ENCODE results near the gene RASA3.
"Not testable (repeated sequence)": the region's sequence is repeated elsewhere in the genome, so short reads cannot be mapped to it uniquely, and the experiment has no call there.

The RASA3 gene

DNA sequence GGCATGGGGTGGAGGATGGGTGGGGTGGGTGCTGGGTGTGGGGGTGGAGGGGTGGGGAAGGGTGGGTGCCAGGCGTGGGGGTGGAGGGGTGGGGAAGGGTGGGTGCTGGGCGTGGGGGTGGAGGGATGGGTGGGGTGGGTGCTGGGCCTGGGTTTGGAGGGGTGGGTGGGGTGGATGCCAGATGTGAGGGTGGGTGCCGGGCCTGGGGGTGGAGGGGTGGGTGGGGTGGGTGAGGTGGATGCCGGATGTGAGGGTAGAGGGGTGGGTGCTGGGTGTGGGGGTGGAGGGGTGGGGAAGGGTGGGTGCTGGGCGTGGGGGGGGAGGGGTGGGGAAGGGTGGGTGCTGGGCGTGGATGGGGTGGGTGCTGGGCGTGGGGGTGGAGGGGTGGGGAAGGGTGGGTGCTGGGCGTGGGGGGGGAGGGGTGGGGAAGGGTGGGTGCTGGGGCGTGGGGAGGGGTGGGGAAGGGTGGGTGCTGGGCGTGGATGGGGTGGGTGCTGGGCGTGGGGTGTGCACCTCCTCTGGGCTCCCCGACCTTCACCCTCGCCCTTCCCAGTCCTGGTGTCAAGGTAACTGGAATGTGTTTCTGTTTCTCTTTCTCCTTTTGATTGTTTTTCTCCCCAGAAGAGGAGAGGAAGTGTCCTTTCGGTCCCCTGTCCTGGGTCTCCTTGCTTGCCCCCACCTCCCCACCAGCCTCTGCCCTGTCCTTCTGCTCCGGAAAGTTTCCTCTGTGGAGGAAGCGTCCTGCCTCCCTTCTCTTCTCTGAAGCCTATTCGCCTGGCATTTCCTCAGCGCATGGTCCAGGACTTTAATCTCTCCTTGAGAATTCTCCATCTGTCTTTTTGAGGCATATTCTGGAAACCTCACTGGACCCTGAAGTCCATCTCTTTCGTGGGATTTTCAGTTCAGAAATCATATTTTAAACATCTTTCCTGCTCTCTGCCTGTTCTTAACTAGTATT, 23.8 kb upstream of the RASA3 start:
- DNase-seq (ENCODE audit: low read depth in 1 of 2, low spot score in 1 of 2), result no peak

DNA sequence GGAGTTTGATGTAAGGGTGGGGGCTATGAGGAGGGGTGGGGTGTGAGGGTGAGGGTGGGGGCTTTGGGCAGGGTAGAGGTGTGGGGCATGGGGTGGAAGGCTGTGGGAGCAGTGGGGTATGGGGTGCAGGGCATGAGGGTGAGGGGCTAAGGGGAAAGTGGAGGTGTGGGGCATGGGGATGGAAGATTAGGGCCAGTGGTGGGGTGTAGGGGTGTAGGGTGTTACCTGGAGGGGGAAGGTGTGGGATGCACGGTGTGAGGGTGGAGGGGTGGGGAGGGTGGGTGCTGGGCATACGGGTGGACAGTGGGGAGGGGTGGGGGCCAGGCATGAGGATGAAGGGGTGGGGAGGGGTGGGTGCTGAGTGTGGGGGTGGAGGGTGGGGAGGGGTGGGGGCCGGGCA, 22.9 kb upstream of the RASA3 start:
- DNase-seq (ENCODE audit: low read depth in 1 of 2, low spot score in 1 of 2), result no peak

DNA sequence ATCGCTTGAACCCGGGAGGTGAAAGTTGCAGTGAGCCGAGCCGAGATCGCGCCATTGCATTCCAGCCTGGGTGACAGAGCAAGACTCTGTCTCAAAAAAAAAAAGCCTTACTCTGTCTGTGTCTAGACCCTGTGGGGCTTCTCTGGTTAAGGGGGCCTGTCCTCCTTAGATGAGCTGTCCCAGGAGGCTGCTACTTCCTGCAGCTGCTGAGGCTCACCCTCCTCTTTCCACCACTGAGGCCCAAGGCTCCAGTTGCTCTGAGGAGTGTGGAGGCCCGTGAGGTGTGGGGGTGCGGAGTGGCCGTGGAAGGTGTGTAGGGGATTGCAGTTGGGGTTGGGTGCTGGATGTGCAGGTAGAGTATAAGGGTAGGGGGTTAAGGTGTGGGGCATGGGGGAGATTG, 22.1 kb upstream of the RASA3 start:
- no peak for DNase-seq (ENCODE audit: low read depth in 1 of 2, low spot score in 1 of 2)

DNA sequence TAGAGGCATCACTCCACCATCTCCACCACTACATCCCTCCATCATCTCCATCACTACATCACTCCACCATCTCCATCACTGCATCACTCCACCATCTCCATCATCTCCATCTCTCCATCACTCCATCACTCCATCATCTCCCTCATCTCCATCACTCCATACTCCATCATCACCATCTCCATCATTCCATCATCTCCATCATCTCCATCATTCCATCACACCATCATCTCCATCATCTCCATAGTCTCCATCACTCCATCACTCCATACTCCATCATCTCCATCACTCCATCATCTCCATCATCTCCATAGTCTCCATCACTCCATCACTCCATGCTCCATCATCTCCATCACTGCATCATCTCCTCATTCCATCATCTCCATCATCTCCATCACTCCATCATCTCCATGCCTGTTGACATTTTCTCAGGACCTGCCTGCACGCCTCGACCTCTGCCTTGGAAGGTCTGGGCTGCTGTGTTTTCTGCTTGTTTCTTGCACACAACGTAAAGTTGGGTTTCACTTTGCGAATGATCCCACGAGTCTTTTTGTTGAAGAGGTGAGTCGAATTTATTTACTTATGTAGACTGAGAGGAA, 21.2 kb upstream of the RASA3 start:
- no peak for DNase-seq (ENCODE audit: low read depth in 1 of 2, low spot score in 1 of 2)

DNA sequence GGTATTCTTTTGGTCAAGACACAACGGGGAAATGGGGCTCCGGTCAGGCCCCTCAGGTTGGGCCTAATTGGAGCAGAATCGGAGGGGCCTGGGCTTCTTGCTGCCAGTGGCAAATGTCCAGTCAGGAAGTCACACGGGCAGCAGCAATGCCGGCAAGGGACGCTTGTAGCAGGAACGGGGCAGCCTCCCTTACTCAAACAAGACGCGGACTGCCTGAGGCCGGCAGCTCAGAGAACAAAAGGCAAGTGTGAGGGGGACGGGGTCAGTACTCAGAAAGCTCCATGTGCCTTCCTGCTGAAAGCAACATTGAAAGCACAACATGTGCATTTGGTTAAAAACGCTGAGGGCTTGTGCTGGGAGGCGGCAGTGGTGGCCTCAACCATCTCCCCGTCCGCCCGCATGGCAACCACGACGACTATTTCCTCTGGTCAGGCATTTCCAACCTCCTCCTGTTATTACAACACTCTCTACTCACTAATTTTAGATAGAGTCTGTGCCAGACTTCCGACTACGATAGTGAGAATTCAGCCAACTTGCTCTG, 20.5 kb upstream of the RASA3 start:
- DNase-seq (ENCODE audit: low read depth in 1 of 2, low spot score in 1 of 2), result no peak

DNA sequence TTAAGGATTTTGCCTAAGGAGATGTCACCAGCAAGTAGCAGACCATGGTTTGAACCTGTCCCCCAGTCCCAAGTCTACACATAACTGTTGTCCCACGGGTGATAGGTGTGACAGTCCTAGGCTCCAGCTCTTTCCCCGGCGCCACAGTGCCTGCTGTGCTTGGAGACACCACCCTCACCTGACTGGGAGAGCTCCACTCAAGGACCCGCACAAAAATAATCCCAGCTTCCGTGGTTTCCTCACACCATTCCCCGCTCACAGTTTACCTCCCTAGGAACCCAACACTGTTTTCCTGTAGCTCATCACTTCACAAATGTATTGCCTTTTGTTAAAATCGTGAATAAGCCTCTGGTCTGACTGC, 19.8 kb upstream of the RASA3 start:
- no peak for DNase-seq (ENCODE audit: low read depth in 1 of 2, low spot score in 1 of 2)

DNA sequence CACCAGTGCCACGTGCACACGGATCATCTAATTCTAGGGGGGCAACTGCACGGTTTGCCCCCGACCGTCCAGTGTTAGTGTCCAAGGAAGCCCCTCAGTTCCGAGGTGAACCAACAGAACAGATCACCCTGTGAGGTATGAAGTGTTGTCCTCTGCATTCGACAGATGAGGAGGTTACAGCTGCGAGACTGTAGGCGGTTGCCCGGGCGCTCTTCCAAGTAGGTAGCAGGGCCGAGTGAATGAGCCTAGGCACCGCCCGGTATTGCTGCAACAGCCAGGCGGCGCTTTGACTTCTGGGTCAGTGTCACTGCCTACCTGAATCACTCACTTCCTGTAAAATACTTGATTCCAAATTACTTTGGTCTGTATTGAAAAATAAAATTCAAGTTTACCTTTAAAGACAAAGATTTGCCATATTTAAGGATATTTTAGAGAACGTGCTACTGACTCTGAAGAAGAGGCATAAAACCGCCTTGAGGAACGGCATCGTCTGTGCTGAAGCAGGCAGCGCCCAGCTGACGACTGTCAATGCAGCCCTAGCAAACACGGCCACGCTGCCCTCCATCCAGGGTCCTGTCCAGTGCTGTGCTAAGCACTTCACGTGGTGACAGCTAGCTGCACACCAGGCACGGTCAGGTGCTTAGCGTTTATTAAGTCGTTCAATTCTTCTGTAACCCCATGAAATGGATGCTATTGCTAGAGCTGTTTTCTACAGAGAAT, 19.3 kb upstream of the RASA3 start:
- no peak for DNase-seq (ENCODE audit: low read depth in 1 of 2, low spot score in 1 of 2)

DNA sequence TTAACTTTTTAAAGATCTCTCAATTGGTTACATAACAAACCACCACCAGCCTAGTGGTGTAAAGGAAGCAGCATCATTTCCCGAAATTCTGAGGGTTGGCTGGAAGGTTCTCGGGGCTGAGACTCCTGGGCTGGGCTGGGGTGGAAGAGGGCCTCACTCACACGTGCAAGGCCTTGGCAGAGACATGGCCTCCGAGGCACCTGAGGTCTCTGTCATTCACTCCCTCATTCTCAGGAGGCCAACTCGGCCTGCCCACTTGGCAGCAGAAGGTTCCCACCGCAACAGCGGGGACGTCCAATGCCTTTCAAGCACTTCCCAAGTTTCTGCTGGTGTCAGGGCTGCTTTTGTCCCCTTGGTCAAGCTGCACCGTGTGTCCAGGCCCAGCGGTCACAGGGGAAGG, 18.6 kb upstream of the RASA3 start:
- no peak for DNase-seq (ENCODE audit: low read depth in 1 of 2, low spot score in 1 of 2)

DNA sequence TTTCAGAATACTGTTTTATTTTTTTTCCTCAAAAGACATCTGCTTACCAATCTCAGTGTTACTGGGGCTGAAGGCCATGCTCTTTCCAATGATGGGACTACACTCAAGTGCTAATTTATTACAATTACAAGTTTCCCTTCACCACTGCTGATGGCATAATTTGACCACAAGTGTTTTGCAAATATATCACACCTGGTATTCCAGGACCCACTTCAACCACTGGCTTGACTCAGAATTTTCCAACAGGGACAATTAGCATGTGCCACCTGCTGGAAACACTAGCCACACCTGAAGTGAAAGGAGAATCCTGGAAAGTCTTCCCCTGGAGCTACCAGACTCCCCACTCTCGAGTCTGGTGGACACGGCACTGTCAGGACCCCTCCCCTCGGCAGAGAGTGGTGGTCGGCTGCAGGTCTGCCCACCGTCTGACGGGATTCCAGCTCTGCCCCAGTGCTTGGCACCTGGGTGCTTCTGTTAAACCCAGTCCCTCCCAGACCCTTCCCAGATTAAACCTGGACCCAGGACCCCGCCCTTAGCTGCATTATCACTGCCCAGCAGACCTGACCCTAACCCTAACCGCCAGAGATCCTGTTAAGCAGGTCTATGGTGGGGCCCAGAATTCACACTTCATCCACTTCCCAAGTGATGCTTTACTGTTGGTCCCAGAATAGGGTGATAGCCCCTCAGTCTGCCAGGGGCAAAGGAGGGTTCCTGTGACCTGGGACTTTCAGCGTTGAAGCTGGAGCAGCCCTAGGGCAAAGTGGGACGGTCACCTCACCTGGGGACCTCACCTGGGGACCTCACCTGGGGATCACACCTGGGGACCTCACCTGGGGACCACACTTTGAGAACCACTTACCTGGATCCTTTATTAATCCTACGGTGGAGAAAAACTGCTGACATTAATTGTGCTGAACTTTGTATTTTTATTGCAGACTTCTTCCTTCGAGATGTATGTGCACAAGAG, 17.6 kb upstream of the RASA3 start:
- DNase-seq (ENCODE audit: low read depth in 1 of 2, low spot score in 1 of 2), result no peak

DNA sequence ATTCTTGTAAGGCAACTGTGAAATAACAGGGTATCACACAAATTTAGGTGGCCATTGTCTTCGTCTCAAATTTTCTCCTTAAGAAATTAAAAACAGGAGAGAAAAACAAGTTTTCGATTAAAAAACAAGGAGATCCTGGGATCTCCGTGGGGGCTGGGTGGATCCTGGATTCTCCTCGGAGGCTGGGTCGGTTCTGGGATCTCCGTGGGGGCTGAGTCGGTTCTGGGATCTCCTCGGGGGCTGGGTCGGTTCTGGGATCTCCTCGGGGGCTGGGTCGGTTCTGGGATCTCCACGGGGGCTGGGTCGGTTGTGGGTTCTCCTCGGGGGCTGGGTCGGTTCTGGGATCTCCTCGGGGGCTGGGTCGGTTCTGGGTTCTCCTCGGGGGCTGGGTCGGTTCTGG, 16.5 kb upstream of the RASA3 start:
- not testable (repeated sequence) for DNase-seq (ENCODE audit: low read depth in 1 of 2, low spot score in 1 of 2)

DNA sequence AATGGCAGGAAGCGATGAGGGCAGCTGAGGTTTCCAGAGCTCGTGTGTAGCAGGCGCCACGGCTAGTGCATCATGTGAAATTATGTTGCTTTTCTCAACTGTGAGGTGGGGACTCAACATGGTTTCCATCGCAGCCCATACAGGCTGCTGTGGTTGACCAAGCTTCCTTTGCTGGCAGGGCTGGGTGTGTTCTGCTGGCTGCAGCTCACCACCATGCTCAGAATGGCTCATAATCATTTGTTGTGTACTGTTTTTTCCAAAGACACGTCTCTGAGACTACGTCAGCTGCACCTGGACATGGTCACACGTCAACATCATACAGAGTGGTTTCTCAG, 16.1 kb upstream of the RASA3 start:
- peak in 1 of 2 donors; percentile 74 for DNase-seq (ENCODE audit: low read depth in 1 of 2, low spot score in 1 of 2)

DNA sequence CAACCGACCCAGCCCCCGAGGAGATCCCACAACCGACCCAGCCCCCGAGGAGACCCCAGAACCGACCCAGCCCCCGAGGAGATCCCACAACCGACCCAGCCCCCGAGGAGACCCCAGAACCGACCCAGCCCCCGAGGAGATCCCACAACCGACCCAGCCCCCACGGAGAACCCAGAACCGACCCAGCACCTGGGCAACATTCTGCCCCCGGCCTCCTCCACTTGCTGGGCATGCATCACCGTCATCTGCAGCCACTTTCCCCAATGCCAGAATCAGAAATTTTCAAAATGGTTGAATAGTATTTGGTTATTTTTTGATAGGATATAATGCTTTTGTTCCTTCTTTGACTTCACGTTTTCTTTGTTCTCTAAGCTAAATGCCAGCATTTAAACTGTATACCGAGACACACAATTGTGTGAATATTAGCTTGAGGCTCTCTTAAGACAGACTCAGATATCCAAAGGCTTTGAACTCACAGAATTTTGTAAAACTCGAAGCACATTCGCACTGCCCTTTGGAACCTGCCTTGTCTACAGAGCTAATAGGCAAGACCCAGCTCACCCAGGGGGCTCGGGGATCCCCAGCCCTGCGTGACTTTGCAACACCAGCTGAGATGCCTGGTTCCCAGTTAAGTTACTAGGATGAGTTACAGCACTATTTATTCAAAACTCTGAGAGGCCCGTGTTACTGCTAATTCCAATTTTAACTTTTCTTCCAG, 15.5 kb upstream of the RASA3 start:
- no peak for DNase-seq (ENCODE audit: low read depth in 1 of 2, low spot score in 1 of 2)

DNA sequence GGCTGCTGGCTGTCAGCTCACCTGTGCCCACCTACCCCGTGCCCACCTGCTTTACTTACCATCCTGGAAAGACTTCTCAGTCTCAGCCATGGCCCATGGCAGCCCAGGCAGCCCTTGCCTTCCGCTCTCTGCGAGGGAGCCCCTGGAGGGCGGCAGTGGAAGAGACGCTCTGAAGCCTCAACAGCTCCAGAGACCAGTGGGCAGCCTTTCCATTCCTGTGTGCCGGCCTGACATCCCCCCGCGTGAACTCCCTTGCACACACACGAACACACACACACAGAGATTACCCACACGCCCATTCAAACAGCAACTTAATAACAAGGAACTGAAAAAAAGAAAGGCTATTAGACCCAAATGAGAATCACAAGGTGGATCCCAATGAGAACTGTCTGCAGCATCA, 14.2 kb upstream of the RASA3 start:
- DNase-seq (ENCODE audit: low read depth in 1 of 2, low spot score in 1 of 2), result no peak

DNA sequence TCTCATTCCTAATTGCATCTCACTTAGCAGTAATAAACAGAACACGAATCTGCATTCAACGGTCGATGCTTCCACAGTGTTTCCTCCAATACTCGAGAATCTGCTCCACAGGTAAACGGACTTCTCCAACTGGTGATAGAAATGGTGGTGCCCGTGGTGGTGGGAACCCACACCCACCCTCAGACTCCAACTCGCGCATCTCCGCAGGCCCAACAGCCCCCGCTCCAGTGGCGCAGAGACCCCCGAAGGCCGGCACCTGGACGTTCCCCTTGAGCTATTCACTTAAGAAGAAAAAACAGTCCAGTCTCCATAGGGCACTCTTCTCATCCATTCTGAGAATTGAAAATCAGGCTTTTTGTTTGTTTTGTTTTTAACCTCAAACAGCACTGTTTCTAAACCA, 13.8 kb upstream of the RASA3 start:
- no peak for DNase-seq (ENCODE audit: low read depth in 1 of 2, low spot score in 1 of 2)

DNA sequence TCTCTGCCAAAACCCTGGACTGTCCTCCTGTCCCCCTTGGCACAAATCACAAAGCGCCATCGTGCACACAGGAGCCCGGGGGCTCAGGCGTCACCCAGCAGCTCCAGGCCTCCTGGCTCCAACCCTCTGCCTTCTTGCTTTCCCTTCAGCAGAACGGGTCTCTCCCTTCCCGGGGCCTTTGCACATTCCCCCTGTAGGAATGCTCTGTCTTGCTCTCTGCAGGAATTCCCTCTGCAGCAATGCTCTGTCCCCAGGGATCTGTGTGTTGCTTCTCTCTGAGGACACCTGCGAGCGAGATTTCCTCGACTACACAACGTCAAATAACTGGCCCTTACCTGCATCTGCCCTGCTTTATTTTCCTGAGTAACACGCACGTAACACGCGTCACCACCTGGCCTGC, 13.3 kb upstream of the RASA3 start:
- no peak for DNase-seq (ENCODE audit: low read depth in 1 of 2, low spot score in 1 of 2)

DNA sequence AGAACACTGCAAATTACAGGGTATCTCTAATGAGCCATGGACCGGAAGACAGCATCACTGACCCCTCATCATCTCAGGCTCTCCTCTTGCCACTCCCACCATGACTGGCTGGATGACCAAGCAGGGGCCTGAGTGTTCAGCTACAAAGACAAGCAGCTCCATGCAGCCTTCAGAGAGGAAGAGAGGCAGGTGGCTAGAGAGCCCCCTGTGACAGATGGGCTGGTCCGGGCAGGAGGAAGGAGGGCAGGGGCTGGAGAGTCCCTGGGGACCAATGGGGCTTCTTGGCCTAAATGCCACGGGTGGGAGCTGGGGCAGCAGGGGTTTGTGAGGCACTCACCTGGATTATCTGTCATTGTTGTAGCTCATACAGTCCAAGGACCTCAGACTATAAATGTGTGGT, 12.8 kb upstream of the RASA3 start:
- no peak for DNase-seq (ENCODE audit: low read depth in 1 of 2, low spot score in 1 of 2)

DNA sequence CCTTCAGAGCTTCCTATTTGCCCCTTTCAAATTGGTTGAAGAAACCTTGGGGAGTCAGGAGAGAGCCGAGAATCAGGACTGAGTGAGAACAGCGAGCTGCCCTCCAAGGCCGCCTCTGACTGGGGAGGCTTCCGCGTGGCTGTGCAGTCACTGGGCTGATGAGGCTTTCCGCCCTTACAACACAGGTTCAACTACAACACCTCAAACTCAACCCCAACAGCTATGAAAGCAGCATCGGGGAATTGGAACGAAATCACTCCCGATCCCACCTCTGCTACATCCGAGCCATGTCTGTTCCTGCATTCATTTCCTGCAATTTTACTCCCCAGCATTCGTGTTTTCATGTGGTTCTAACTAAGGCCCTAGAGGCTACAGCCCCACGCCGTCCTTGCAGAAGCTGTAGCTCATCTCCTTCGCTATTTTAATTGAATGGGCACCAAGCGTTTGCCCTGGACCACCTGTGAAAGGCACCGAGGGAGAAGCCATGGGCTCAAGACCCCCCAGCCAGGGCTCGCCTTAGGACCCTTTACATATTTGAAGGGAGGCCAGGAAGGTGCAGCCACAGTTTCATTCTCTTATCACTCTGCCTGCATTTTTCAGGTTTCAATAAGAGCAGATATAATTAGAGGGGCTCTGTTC, 12.3 kb upstream of the RASA3 start:
- no peak for DNase-seq (ENCODE audit: low read depth in 1 of 2, low spot score in 1 of 2)

DNA sequence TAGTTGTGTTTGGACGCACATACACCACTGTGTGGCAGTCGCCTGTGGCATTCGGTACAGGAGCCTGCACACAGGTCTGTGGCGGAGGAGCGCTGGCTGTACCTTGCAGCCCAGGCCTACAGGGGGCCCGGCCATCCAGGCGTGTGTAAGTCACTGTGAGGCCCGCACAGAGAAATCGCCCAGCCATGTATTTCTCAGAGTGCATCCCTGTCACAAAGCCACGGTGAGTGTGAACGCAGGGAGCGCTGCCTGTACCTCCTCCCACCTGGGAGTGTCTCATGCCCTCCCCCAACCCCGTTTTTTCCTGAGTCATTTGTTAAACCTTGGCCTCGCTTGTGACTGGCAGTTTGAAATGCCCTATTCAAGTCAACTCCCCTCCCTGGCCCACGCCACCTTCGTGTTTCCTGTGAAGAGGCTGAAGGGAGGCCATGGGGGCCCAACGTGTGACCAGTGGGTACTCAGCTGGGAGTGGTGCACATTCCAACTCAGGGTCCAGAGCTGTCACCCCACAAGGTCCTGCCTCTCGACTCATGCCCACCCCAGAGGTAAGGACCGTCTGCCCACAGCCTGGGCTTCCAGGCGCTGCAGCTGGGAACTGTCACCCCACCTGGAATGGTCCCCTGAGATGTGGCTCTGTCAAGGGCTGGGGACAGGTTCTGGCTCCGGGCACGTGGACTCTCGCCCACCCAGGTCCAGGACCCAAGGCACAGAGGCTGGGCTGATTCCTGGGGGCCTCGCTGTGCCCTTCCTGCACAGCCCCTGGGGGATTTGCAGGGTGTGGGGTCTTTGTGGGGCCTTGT, 11.6 kb upstream of the RASA3 start:
- DNase-seq (ENCODE audit: low read depth in 1 of 2, low spot score in 1 of 2), result no peak
